LoVo (cell line): Measurements from ENCODE around the gene GLI1.
"Not testable (repeated sequence)": the region's sequence is repeated elsewhere in the genome, so short reads cannot be mapped to it uniquely, and the experiment has no call there.

Experiments used
- DNase-seq: peaks from one replicate; pipeline ENCODE4 v3.0.0-alpha.2; 2016; ENCODE audit warnings: low spot score

Gene GLI1

GRCh38 chr12:57498132-57498502 lies 38.5 kb downstream of the GLI1 start:
- no peak for DNase-seq

- no peak for DNase-seq
Observed at GRCh38 chr12:57498571-57498970, 39.0 kb downstream of the GLI1 start.

- DNase-seq, result no peak
Observed at GRCh38 chr12:57500213-57500612, 40.6 kb downstream of the GLI1 start.

- not testable (repeated sequence) for DNase-seq
Observed at GRCh38 chr12:57502311-57502969, 42.9 kb downstream of the GLI1 start.

- not testable (repeated sequence) for DNase-seq
Observed at GRCh38 chr12:57506541-57506940, 47.0 kb downstream of the GLI1 start.

- DNase-seq, result not testable (repeated sequence)
Observed at GRCh38 chr12:57507796-57508195, 48.2 kb downstream of the GLI1 start.

GRCh38 chr12:57511161-57511560 lies 51.6 kb downstream of the GLI1 start:
- no peak for DNase-seq

- DNase-seq, result no peak
Observed at GRCh38 chr12:57511588-57512325, 52.2 kb downstream of the GLI1 start.

- no peak for DNase-seq
Observed at GRCh38 chr12:57512665-57513064, 53.1 kb downstream of the GLI1 start.

GRCh38 chr12:57513266-57513665 lies 53.7 kb downstream of the GLI1 start:
- DNase-seq, result no peak

- not testable (repeated sequence) for DNase-seq
Observed at GRCh38 chr12:57513677-57514076, 54.1 kb downstream of the GLI1 start.

GRCh38 chr12:57514246-57514645 lies 54.7 kb downstream of the GLI1 start:
- DNase-seq, result not testable (repeated sequence)

GRCh38 chr12:57514720-57515407 lies 55.3 kb downstream of the GLI1 start:
- DNase-seq, result no peak

- DNase-seq, result no peak
Observed at GRCh38 chr12:57515408-57515933, 55.9 kb downstream of the GLI1 start.

- DNase-seq, result peak; percentile 31
Observed at GRCh38 chr12:57515934-57516541, 56.5 kb downstream of the GLI1 start.

- peak; percentile 29 for DNase-seq
Observed at GRCh38 chr12:57516617-57517153, 57.1 kb downstream of the GLI1 start.

GRCh38 chr12:57517187-57517586 lies 57.6 kb downstream of the GLI1 start:
- DNase-seq, result no peak

GRCh38 chr12:57517718-57518117 lies 58.1 kb downstream of the GLI1 start:
- DNase-seq, result not testable (repeated sequence)

- no peak for DNase-seq
Observed at GRCh38 chr12:57518176-57518919, 58.8 kb downstream of the GLI1 start.

GRCh38 chr12:57518920-57519795 lies 59.6 kb downstream of the GLI1 start:
- DNase-seq, result peak; percentile 31

- peak; percentile 52 for DNase-seq
Observed at GRCh38 chr12:57519796-57520052, 60.1 kb downstream of the GLI1 start.
